Small intestine (tissue), 7 donors: Measurements from ENCODE around the gene MAPKAPK3. TPM values are rescaled to one million over a fixed set of nuclear protein-coding genes. Genes with fewer than 3 reads are reported as not detected.

Source experiments
- DNase-seq, 2 donors: peaks; one replicate each; pipeline versions ENCODE4 v3.0.0 to v3.0.0-alpha.2; 2013
- FAIRE-seq: peaks from 2 replicates; lab custom pipeline; 2012; peaks lifted over from hg19 to GRCh38; lab: Jason Lieb, UNC
- H3K27ac ChIP-seq, 3 donors: one replicate each; pipeline ENCODE4 v1.5.1; 2013; ENCODE audit warnings: low read length in 2 of 3, mild to moderate bottlenecking in 2 of 3, control low read depth in 1 of 3, inconsistent platforms in 1 of 3, low read depth in 1 of 3, moderate library complexity in 1 of 3
- H3K27me3 ChIP-seq, 3 donors: one replicate each; pipeline ENCODE4 v1.6.1; 2013; ENCODE audit warnings: low read length in 3 of 3, inconsistent platforms in 1 of 3; ENCODE audit not compliant: control insufficient read depth in 3 of 3, insufficient read depth in 3 of 3
- H3K36me3 ChIP-seq, 3 donors: one replicate each; pipeline ENCODE4 v1.6.1; 2013; ENCODE audit warnings: low read length in 3 of 3, inconsistent platforms in 1 of 3, low read depth in 1 of 3, mild to moderate bottlenecking in 1 of 3, moderate library complexity in 1 of 3; ENCODE audit not compliant: control insufficient read depth in 3 of 3, insufficient read depth in 2 of 3
- H3K4me1 ChIP-seq, 3 donors: one replicate each; pipeline ENCODE4 v1.6.1; 2013; ENCODE audit warnings: low read length in 2 of 3, inconsistent platforms in 1 of 3, low read depth in 1 of 3, mild to moderate bottlenecking in 1 of 3, moderate library complexity in 1 of 3; ENCODE audit not compliant: control insufficient read depth in 3 of 3, insufficient read depth in 2 of 3
- H3K4me3 ChIP-seq, 3 donors: one replicate each; pipeline ENCODE4 v1.5.1; 2013; ENCODE audit warnings: low read length in 3 of 3, control low read depth in 1 of 3, inconsistent platforms in 1 of 3, low read depth in 1 of 3, mild to moderate bottlenecking in 1 of 3, moderate library complexity in 1 of 3
- H3K9me3 ChIP-seq, 2 donors: one replicate each; pipeline ENCODE4 v1.6.1; 2013; ENCODE audit warnings: low read depth in 1 of 2, low read length in 1 of 2; ENCODE audit not compliant: control insufficient read depth in 2 of 2, insufficient read depth in 1 of 2
- WGBS, 3 donors: extraction: QIAGEN DNeasy Blood & Tissue Kit; methylation state at CpG; one replicate each; pipeline ENCODE4 v1.1.7; 2013; 5-methylcytosine and 5-hydroxymethylcytosine counted together
- polyA plus RNA-seq, 4 donors: library from polyadenylated mRNA; stranded (reverse) in 3 of 4; unstranded in 1 of 4; fragments of 200-250 nt in 3 of 4; fragments of 120-200 nt in 1 of 4; gene quantifications; one replicate each; pipeline versions ENCODE4 v1.2.1 to v1.2.3, GENCODE V29; 2013
- donor health status: healthy with polysubstance abuse.
- donor health status: control.
- donor health status: control.
- donor health status: Bipolar disorder and iron deficiency.
- donor health status: healthy.

The MAPKAPK3 gene
- polyA plus RNA-seq, 4 donors: 28.2 to 83.4 (median 31.5) TPM

- DNase-seq (no peak), FAIRE-seq (no peak)
- Histone ChIP-seq H3K27me3 (no peaks in the 10 kb centered on the region), H3K9me3 (no peaks in the 10 kb centered on the region), H3K27ac (peak overlapping the region in 1 of 3 donors; percentile 53), H3K36me3 (peaks cover 0 to 72% (median 3%) of the 10 kb centered on the region in 3 donors), H3K4me1 (peaks cover 2 to 70% (median 9%) of the 10 kb centered on the region in 3 donors), H3K4me3 (peak overlapping the region in 2 of 3 donors; percentile 9 to 96)
- WGBS, 3 donors: 68 to 83% (median 77%) methylated on average over 7 of the region's 7 CpGs
These were observed 8.7 kb upstream of the MAPKAPK3 start for GRCh38 chr3:50608278-50608677.

- Histone ChIP-seq H3K36me3 (peaks cover 0 to 63% (median 3%) of the 10 kb centered on the region in 3 donors), H3K4me3 (peak overlapping the region in 2 of 3 donors; percentile 77 to 96), H3K27ac (peak overlapping the region in 2 of 3 donors; percentile 93 to 96), H3K27me3 (no peaks in the 10 kb centered on the region), H3K4me1 (peaks cover 2 to 68% (median 7%) of the 10 kb centered on the region in 3 donors), H3K9me3 (no peaks in the 10 kb centered on the region)
- no peak for DNase-seq
- WGBS, 3 donors: 74 to 87% (median 78%) methylated on average over 5 of the region's 5 CpGs
- FAIRE-seq: no peak
These were observed 7.7 kb upstream of the MAPKAPK3 start for GRCh38 chr3:50609071-50609762.

- Histone ChIP-seq H3K4me3 (peak overlapping the region in 2 of 3 donors; percentile 77 to 96), H3K27me3 (no peaks in the 10 kb centered on the region), H3K36me3 (peaks cover 0 to 58% (median 3%) of the 10 kb centered on the region in 3 donors), H3K27ac (peak overlapping the region; percentile 78 to 96 (median 93)), H3K4me1 (peaks cover 2 to 68% (median 7%) of the 10 kb centered on the region in 3 donors), H3K9me3 (no peaks in the 10 kb centered on the region)
- WGBS, 3 donors: 65 to 75% (median 65%) methylated on average over 3 of the region's 3 CpGs
- DNase-seq (no peak), FAIRE-seq (no peak)
These were observed 7.2 kb upstream of the MAPKAPK3 start for GRCh38 chr3:50609763-50610085.

GRCh38 chr3:50610181-50610971 lies 6.6 kb upstream of the MAPKAPK3 start:
- peaks cover 2 to 64% (median 7%) of the 10 kb centered on the region in 3 donors for H3K4me1 ChIP-seq

GRCh38 chr3:50610992-50611463 lies 5.9 kb upstream of the MAPKAPK3 start:
- peak overlapping the region; percentile 78 to 96 (median 93) for H3K27ac ChIP-seq
- peaks cover 0 to 44% (median 2%) of the 10 kb centered on the region in 3 donors for H3K36me3 ChIP-seq
- WGBS, 3 donors: 0 to 4% (median 1%) methylated on average over 10 of the region's 10 CpGs
- DNase-seq (no peak), FAIRE-seq (no peak)
- no peaks in the 10 kb centered on the region for H3K9me3 ChIP-seq
- peaks cover 2 to 59% (median 7%) of the 10 kb centered on the region in 3 donors for H3K4me1 ChIP-seq
- peak overlapping the region; percentile 77 to 96 (median 78) for H3K4me3 ChIP-seq
- H3K27me3 ChIP-seq: no peaks in the 10 kb centered on the region

More at GRCh38 chr3:50610181-50610971, 6.6 kb upstream of the MAPKAPK3 start:
- Histone ChIP-seq H3K4me3 (peak overlapping the region in 2 of 3 donors; percentile 77 to 96), H3K36me3 (peaks cover 0 to 51% (median 3%) of the 10 kb centered on the region in 3 donors), H3K9me3 (no peaks in the 10 kb centered on the region), H3K27ac (peak overlapping the region; percentile 78 to 96 (median 93)), H3K27me3 (no peaks in the 10 kb centered on the region)
- FAIRE-seq (no peak), DNase-seq (peak; percentile 90 to 91)
- WGBS, 3 donors: 45 to 58% (median 47%) methylated on average over 6 of the region's 6 CpGs

GRCh38 chr3:50611464-50612233 lies 5.3 kb upstream of the MAPKAPK3 start, which contains the start of gene CISH:
TSS of gene CISH (minus strand) at chr3:50611774. CDS start at chr3:50611650, 124 bp downstream.
- FAIRE-seq (no peak), DNase-seq (peak; percentile 98 to 100)
- 0 to 1% (median 1%) methylated on average over 62 to 75 of the region's 75 CpGs for WGBS, 3 donors
- H3K27me3 ChIP-seq: no peaks in the 10 kb centered on the region
- peak within 1 kb of the TSS; percentile 77 to 96 (median 78) for H3K4me3 ChIP-seq
- H3K9me3 ChIP-seq: no peaks in the 10 kb centered on the region
- H3K36me3 ChIP-seq: peaks cover 0 to 38% (median 0%) of the 10 kb centered on the region in 3 donors
- H3K4me1 ChIP-seq: peaks cover 2 to 55% (median 7%) of the 10 kb centered on the region in 3 donors
- H3K27ac ChIP-seq: peak within 1 kb of the TSS; percentile 78 to 96 (median 93)

GRCh38 chr3:50612234-50612882 lies 4.6 kb upstream of the MAPKAPK3 start:
- WGBS, 3 donors: 2 to 5% (median 4%) methylated on average over 28 to 29 of the region's 29 CpGs
- Histone ChIP-seq H3K36me3 (peaks cover 0 to 31% (median 0%) of the 10 kb centered on the region in 3 donors), H3K4me3 (peak overlapping the region; percentile 77 to 96 (median 78)), H3K4me1 (peaks cover 2 to 48% (median 7%) of the 10 kb centered on the region in 3 donors), H3K27ac (peak overlapping the region; percentile 78 to 96 (median 93)), H3K27me3 (no peaks in the 10 kb centered on the region), H3K9me3 (no peaks in the 10 kb centered on the region)
- FAIRE-seq: no peak
- peak in 1 of 2 donors; percentile 33 for DNase-seq
